Cardiac muscle cell (in vitro differentiated cells and primary cell): ENCODE results near the gene KCNIP3. TPM values are rescaled to one million over a fixed set of nuclear protein-coding genes. Genes with fewer than 3 reads are reported as not detected.

Experiments used
- DNase-seq, 2 donors: peaks; one replicate each; pipeline versions ENCODE4 v3.0.0 to v3.0.0-alpha.2; 2010 to 2017; ENCODE audit warnings: low read depth in 1 of 2, low spot score in 1 of 2
- H3K27ac ChIP-seq: fragments of 200-600 bp; sonication (generic); 2 replicates; pipeline ENCODE4 v1.5.1; 2016
- H3K27me3 ChIP-seq: fragments of 200-600 bp; sonication (generic); 2 replicates; pipeline ENCODE4 v1.6.0; 2016; ENCODE audit warnings: control low read depth
- H3K36me3 ChIP-seq: fragments of 200-600 bp; sonication (generic); 2 replicates; pipeline ENCODE4 v1.5.1; 2016; ENCODE audit warnings: control low read depth
- H3K4me1 ChIP-seq: fragments of 200-600 bp; sonication (generic); 2 replicates; pipeline ENCODE4 v1.8.1; 2017; ENCODE audit warnings: low read depth, mild to moderate bottlenecking, mixed run types
- H3K4me3 ChIP-seq: fragments of 200-600 bp; sonication (generic); 2 replicates; pipeline ENCODE4 v1.5.1; 2016; ENCODE audit warnings: mild to moderate bottlenecking
- H3K9me3 ChIP-seq: fragments of 200-600 bp; sonication (generic); 2 replicates; pipeline ENCODE4 v1.5.1; 2017; ENCODE audit warnings: low read depth, mild to moderate bottlenecking, control low read depth
- CTCF ChIP-seq: IDR thresholded peaks from 2 replicates; pipeline ENCODE4 v1.5.1; 2012; ENCODE audit warnings: low read depth, mild to moderate bottlenecking, low read length
- polyA plus RNA-seq: library from polyadenylated mRNA; unstranded; fragments of >200 nt; fragmentation: Nextera tagmentation; extraction: Ambion mirVana; gene quantifications from 2 replicates; pipeline ENCODE4 v1.2.1, GENCODE V29; 2016
- total RNA-seq: library from RNA; depleted of rRNA; stranded (reverse); fragments of >200 nt; gene quantifications from 2 replicates; pipeline ENCODE4 v1.2.3, GENCODE V29; 2016

KCNIP3 gene
- total and polyA plus RNA-seq, 2 experiments from 2014 or later = 1.2 to 5.2 TPM

- no peak for TF ChIP-seq CTCF
- no peak for DNase-seq
- H3K4me1 ChIP-seq = no peaks in the 10 kb centered on the region
- no peaks in the 10 kb centered on the region for H3K36me3 ChIP-seq
- H3K4me3 ChIP-seq = no peak overlapping the region
- no peaks in the 10 kb centered on the region for H3K9me3 ChIP-seq
- no peak overlapping the region for H3K27ac ChIP-seq
- no peaks in the 10 kb centered on the region for H3K27me3 ChIP-seq
Observed at GRCh38 chr2:95279435-95280035, 17.6 kb upstream of the KCNIP3 start.

- no peaks in the 10 kb centered on the region for H3K9me3 ChIP-seq
- no peak overlapping the region for H3K4me3 ChIP-seq
- no peaks in the 10 kb centered on the region for H3K36me3 ChIP-seq
- no peak overlapping the region for H3K27ac ChIP-seq
- no peak for DNase-seq
- H3K27me3 ChIP-seq = no peaks in the 10 kb centered on the region
- TF ChIP-seq CTCF = no peak
- H3K4me1 ChIP-seq = no peaks in the 10 kb centered on the region
Observed at GRCh38 chr2:95281071-95281470, 16.1 kb upstream of the KCNIP3 start.

GRCh38 chr2:95281786-95282185, 15.4 kb upstream of the KCNIP3 start:
- no peak overlapping the region for H3K4me3 ChIP-seq
- no peak for TF ChIP-seq CTCF
- no peak overlapping the region for H3K27ac ChIP-seq
- no peaks in the 10 kb centered on the region for H3K27me3 ChIP-seq
- no peaks in the 10 kb centered on the region for H3K9me3 ChIP-seq
- DNase-seq = no peak
- no peaks in the 10 kb centered on the region for H3K4me1 ChIP-seq
- no peaks in the 10 kb centered on the region for H3K36me3 ChIP-seq

- Histone ChIP-seq H3K9me3 (no peaks in the 10 kb centered on the region), H3K4me3 (no peak overlapping the region), H3K27me3 (no peaks in the 10 kb centered on the region), H3K36me3 (no peaks in the 10 kb centered on the region), H3K27ac (no peak overlapping the region), H3K4me1 (no peaks in the 10 kb centered on the region)
- TF ChIP-seq CTCF = no peak
- DNase-seq = no peak
Observed at GRCh38 chr2:95282458-95282857, 14.7 kb upstream of the KCNIP3 start.

GRCh38 chr2:95283562-95283961, 13.6 kb upstream of the KCNIP3 start:
- Histone ChIP-seq H3K36me3 (no peaks in the 10 kb centered on the region), H3K27ac (no peak overlapping the region), H3K4me1 (no peaks in the 10 kb centered on the region), H3K4me3 (no peak overlapping the region), H3K27me3 (no peaks in the 10 kb centered on the region), H3K9me3 (no peaks in the 10 kb centered on the region)
- no peak for DNase-seq
- no peak for TF ChIP-seq CTCF
